Hepatocyte (in vitro differentiated cells): ENCODE measurements around the gene GRM8. TPM values are rescaled to one million over a fixed set of nuclear protein-coding genes. Genes with fewer than 3 reads are reported as not detected.

ENCODE experiments used
- DNase-seq: peaks from one replicate; pipeline ENCODE4 v3.0.0-alpha.2; 2016; ENCODE audit warnings: low spot score
- H2AFZ ChIP-seq: fragments of 200-600 bp; sonication (generic); 2 replicates; pipeline ENCODE4 v1.6.0; 2016; ENCODE audit warnings: antibody characterized with exemption, mild to moderate bottlenecking
- H3K27ac ChIP-seq: fragments of 200-600 bp; sonication (generic); 2 replicates; pipeline ENCODE4 v1.5.1; 2016; ENCODE audit warnings: mild to moderate bottlenecking
- H3K27me3 ChIP-seq: fragments of 200-600 bp; sonication (generic); 2 replicates; pipeline ENCODE4 v1.6.1; 2016
- H3K36me3 ChIP-seq: fragments of 200-600 bp; sonication (generic); replicated peaks from 2 replicates; pipeline ENCODE4 v1.5.1; 2016; ENCODE audit warnings: low read depth; ENCODE audit not compliant: insufficient read depth
- H3K4me1 ChIP-seq: fragments of 200-600 bp; sonication (generic); 2 replicates; pipeline ENCODE4 v1.5.1; 2016; ENCODE audit warnings: mild to moderate bottlenecking, moderate library complexity; ENCODE audit not compliant: insufficient read depth
- H3K4me2 ChIP-seq: fragments of 200-600 bp; sonication (generic); 2 replicates; pipeline ENCODE4 v1.6.0; 2016
- H3K4me3 ChIP-seq: fragments of 200-600 bp; sonication (generic); 2 replicates; pipeline ENCODE4 v1.5.1; 2016; ENCODE audit warnings: mild to moderate bottlenecking
- H3K79me2 ChIP-seq: fragments of 200-600 bp; sonication (generic); 2 replicates; pipeline ENCODE4 v1.6.0; 2017; ENCODE audit warnings: mild to moderate bottlenecking
- H3K9me2 ChIP-seq: fragments of 200-600 bp; sonication (generic); replicated peaks from 2 replicates; pipeline ENCODE4 v1.6.0; 2017; ENCODE audit warnings: mild to moderate bottlenecking; ENCODE audit not compliant: insufficient read depth
- H3K9me3 ChIP-seq: fragments of 200-600 bp; sonication (generic); 2 replicates; pipeline ENCODE4 v1.5.1; 2016; ENCODE audit warnings: low read depth, mild to moderate bottlenecking
- H4K20me1 ChIP-seq: fragments of 200-600 bp; sonication (generic); 2 replicates; pipeline ENCODE4 v1.6.0; 2016; ENCODE audit warnings: mild to moderate bottlenecking; ENCODE audit not compliant: insufficient read depth, poor library complexity, severe bottlenecking
- EZH2 ChIP-seq: fragments of 200-600 bp; sonication (generic); IDR thresholded peaks from 2 replicates; pipeline ENCODE4 v1.6.1; 2016; ENCODE audit warnings: antibody characterized with exemption, mild to moderate bottlenecking, borderline replicate concordance
- EZH2phosphoT487 ChIP-seq: fragments of 200-600 bp; sonication (generic); IDR thresholded peaks from one replicate; pipeline ENCODE4 v1.6.1; 2018; ENCODE audit warnings: antibody characterized with exemption, mild to moderate bottlenecking, low read depth, moderate library complexity; ENCODE audit not compliant: unreplicated experiment, severe bottlenecking
- WGBS: methylation state at CpG from one replicate; pipeline ENCODE4 v1.1.6; 2016; ENCODE audit warnings: low lambda C conversion rate; ENCODE audit errors: missing lambda C conversion rate; 5-methylcytosine and 5-hydroxymethylcytosine counted together
- polyA plus RNA-seq: library from polyadenylated mRNA; unstranded; fragments of >200 nt; fragmentation: Nextera tagmentation; extraction: Ambion mirVana; gene quantifications from 2 replicates; pipeline ENCODE4 v1.2.1, GENCODE V29; 2016
- total RNA-seq: library from RNA; depleted of rRNA; stranded (reverse); fragments of >200 nt; gene quantifications from 2 replicates; pipeline ENCODE4 v1.2.3, GENCODE V29; 2014
- TF ChIP-seq, protein P1 (sequence below): fragments of 200-600 bp; sonication (generic); IDR thresholded peaks from 2 replicates; pipeline ENCODE4 v1.5.1; 2016; ENCODE audit warnings: antibody characterized with exemption, mild to moderate bottlenecking; ENCODE audit not compliant: poor library complexity

Gene GRM8
- total and polyA plus RNA-seq, 2 experiments from 2014 or later = 0.62 to 4.5 TPM

- no peak overlapping the region for H3K4me3 ChIP-seq
- H3K36me3 ChIP-seq = no peaks in the 10 kb centered on the region
- H3K4me2 ChIP-seq = no peak overlapping the region
- no peak overlapping the region for H2AFZ ChIP-seq
- no peak for TF ChIP-seq EZH2phosphoT487
- TF ChIP-seq, protein P1, sequence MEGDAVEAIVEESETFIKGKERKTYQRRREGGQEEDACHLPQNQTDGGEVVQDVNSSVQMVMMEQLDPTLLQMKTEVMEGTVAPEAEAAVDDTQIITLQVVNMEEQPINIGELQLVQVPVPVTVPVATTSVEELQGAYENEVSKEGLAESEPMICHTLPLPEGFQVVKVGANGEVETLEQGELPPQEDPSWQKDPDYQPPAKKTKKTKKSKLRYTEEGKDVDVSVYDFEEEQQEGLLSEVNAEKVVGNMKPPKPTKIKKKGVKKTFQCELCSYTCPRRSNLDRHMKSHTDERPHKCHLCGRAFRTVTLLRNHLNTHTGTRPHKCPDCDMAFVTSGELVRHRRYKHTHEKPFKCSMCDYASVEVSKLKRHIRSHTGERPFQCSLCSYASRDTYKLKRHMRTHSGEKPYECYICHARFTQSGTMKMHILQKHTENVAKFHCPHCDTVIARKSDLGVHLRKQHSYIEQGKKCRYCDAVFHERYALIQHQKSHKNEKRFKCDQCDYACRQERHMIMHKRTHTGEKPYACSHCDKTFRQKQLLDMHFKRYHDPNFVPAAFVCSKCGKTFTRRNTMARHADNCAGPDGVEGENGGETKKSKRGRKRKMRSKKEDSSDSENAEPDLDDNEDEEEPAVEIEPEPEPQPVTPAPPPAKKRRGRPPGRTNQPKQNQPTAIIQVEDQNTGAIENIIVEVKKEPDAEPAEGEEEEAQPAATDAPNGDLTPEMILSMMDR = no peak
- no peak for TF ChIP-seq EZH2
- WGBS = 88% methylated on average over 9 of the region's 9 CpGs
- DNase-seq = no peak
- H4K20me1 ChIP-seq = no peaks in the 10 kb centered on the region
- H3K79me2 ChIP-seq = no peaks in the 10 kb centered on the region
- H3K9me3 ChIP-seq = no peaks in the 10 kb centered on the region
- H3K27me3 ChIP-seq = no peaks in the 10 kb centered on the region
- no peak overlapping the region for H3K27ac ChIP-seq
- no peaks in the 10 kb centered on the region for H3K4me1 ChIP-seq
- no peaks in the 10 kb centered on the region for H3K9me2 ChIP-seq
Observed at GRCh38 chr7:126957443-126957842, 295.3 kb downstream of the GRM8 start.

GRCh38 chr7:126953461-126953860 is 299.3 kb downstream of the GRM8 start:
- Histone ChIP-seq H3K4me2 (no peak overlapping the region), H3K9me2 (no peaks in the 10 kb centered on the region), H3K4me1 (no peaks in the 10 kb centered on the region), H3K9me3 (no peaks in the 10 kb centered on the region), H4K20me1 (no peaks in the 10 kb centered on the region), H3K27me3 (no peaks in the 10 kb centered on the region), H3K36me3 (no peaks in the 10 kb centered on the region), H2AFZ (no peak overlapping the region), H3K27ac (no peak overlapping the region), H3K4me3 (no peak overlapping the region), H3K79me2 (no peaks in the 10 kb centered on the region)
- WGBS = 35% methylated on average over 2 of the region's 2 CpGs
- DNase-seq = no peak
- TF ChIP-seq, protein P1 = no peak
- no peak for TF ChIP-seq EZH2

GRCh38 chr7:126948664-126949063 is 304.1 kb downstream of the GRM8 start:
- Histone ChIP-seq H4K20me1 (no peaks in the 10 kb centered on the region), H3K36me3 (no peaks in the 10 kb centered on the region), H3K9me2 (no peaks in the 10 kb centered on the region), H3K27me3 (no peaks in the 10 kb centered on the region), H3K4me2 (no peak overlapping the region), H2AFZ (no peak overlapping the region), H3K79me2 (no peaks in the 10 kb centered on the region), H3K9me3 (no peaks in the 10 kb centered on the region), H3K4me3 (no peak overlapping the region), H3K4me1 (no peaks in the 10 kb centered on the region), H3K27ac (no peak overlapping the region)
- 86% methylated on average over 4 of the region's 4 CpGs for WGBS
- no peak for TF ChIP-seq EZH2
- TF ChIP-seq, protein P1 = no peak
- no peak for TF ChIP-seq EZH2phosphoT487
- no peak for DNase-seq

GRCh38 chr7:126940723-126941307 is 311.9 kb downstream of the GRM8 start:
- no peaks in the 10 kb centered on the region for H3K9me2 ChIP-seq
- H3K79me2 ChIP-seq = no peaks in the 10 kb centered on the region
- WGBS = 72% methylated on average over 4 of the region's 4 CpGs
- no peaks in the 10 kb centered on the region for H3K4me1 ChIP-seq
- no peaks in the 10 kb centered on the region for H3K36me3 ChIP-seq
- no peaks in the 10 kb centered on the region for H3K27me3 ChIP-seq
- no peak overlapping the region for H3K27ac ChIP-seq
- no peak for TF ChIP-seq EZH2
- TF ChIP-seq EZH2phosphoT487 = no peak
- TF ChIP-seq, protein P1 = no peak
- no peaks in the 10 kb centered on the region for H4K20me1 ChIP-seq
- peak; percentile 18 for DNase-seq
- H2AFZ ChIP-seq = no peak overlapping the region
- H3K9me3 ChIP-seq = no peaks in the 10 kb centered on the region
- H3K4me3 ChIP-seq = no peak overlapping the region
- H3K4me2 ChIP-seq = no peak overlapping the region
